ENCODE data around the gene PKD2. TPM values are rescaled to one million over a fixed set of nuclear protein-coding genes. Genes with fewer than 3 reads are reported as not detected.

The PKD2 gene
- total and polyA plus RNA-seq, 2 of the 4 experiments (the other 2 are of a cell fraction): 43.8 to 51.3 TPM

- H2AFZ ChIP-seq (replicated peaks; ENCODE audit: low read length, poor library complexity): no peak overlapping the region
- dilution Hi-C loops (cut with HindIII; ENCODE audit: low sequenced_read_pairs, unreplicated experiment) (no loop called here), in situ Hi-C loops (cut with MboI; ENCODE audit: low sequenced_read_pairs) (no loop called here), intact Hi-C loops (cut with micrococcal nuclease) (loop anchor here (5.0 kb wide), 1 partner anchor 134 kb away; no protein-coding TSS in a partner anchor)
- peaks cover 3% of the 10 kb centered on the region; the same call in 1 of the 2 replicates for H3K27me3 ChIP-seq (ENCODE audit: control insufficient read depth, insufficient read depth, low read length)
- H4K91ac ChIP-seq (ENCODE audit: insufficient read depth, low read depth, low read length): no peak overlapping the region
- H3K36me3 ChIP-seq (ENCODE audit: control insufficient read depth, insufficient read depth, low read length): no peaks in the 10 kb centered on the region
- TF ChIP-seq FOS (IDR thresholded peaks at IDR 0.05; ENCODE audit: low read depth, low read length): no peak
- no peak for TF ChIP-seq ELK1 (IDR thresholded peaks at IDR 0.05; ENCODE audit: borderline replicate concordance, low read depth, low read length)
- no peak for TF ChIP-seq POLR2A (IDR thresholded peaks at IDR 0.05; ENCODE audit: low read depth, low read length)
- no peak for TF ChIP-seq MAZ (IDR thresholded peaks at IDR 0.05; ENCODE audit: borderline replicate concordance, low read depth, low read length)
- no peak for TF ChIP-seq BHLHE40 (IDR thresholded peaks at IDR 0.05; ENCODE audit: low read depth, low read length)
- DNase-seq (no peak), ATAC-seq (ENCODE audit: low read depth) (no peak)
- H2BK120ac ChIP-seq (ENCODE audit: low read depth, low read length): no peak overlapping the region
- H3K56ac ChIP-seq (ENCODE audit: extremely low read depth, insufficient read depth, low read length): no peak overlapping the region
- no peak overlapping the region for H4K5ac ChIP-seq (ENCODE audit: low read depth, low read length)
- H2AK5ac ChIP-seq (ENCODE audit: low read depth, low read length): no peak overlapping the region
- no peak overlapping the region for H3K9ac ChIP-seq (ENCODE audit: low read depth, low read length)
- BruUV-seq (replicated peaks): no TSS peak
- H4K20me1 ChIP-seq (ENCODE audit: insufficient read depth, low read length): no peaks in the 10 kb centered on the region
- H3K4me2 ChIP-seq (ENCODE audit: low read depth, low read length): no peak overlapping the region
- no peak overlapping the region for H3K4ac ChIP-seq (ENCODE audit: low read depth, low read length)
- no peak overlapping the region for H4K8ac ChIP-seq (ENCODE audit: low read depth in 2 of 2, low read length in 2 of 2)
- H3K18ac ChIP-seq (ENCODE audit: low read depth, low read length): no peak overlapping the region
- H3K23ac ChIP-seq (ENCODE audit: low read depth, low read length): no peak overlapping the region
- no peaks in the 10 kb centered on the region for H3K9me3 ChIP-seq (ENCODE audit: control insufficient read depth, insufficient read depth, low read length)
- H2AK9ac ChIP-seq (replicated peaks; ENCODE audit: low read depth, low read length, poor library complexity): no peak overlapping the region
- H2BK15ac ChIP-seq (ENCODE audit: low read depth, low read length): no peak overlapping the region
- H2BK20ac ChIP-seq (ENCODE audit: low read depth, low read length): no peak overlapping the region
- no peak overlapping the region for H3K14ac ChIP-seq (replicated peaks; ENCODE audit: low read depth, low read length)
- no CpG with 5 or more reads among the region's 9 CpGs for WGBS, 2 experiments (ENCODE audit: extremely low coverage in 2 of 2, insufficient read length in 1 of 2)
- ChIA-PET POLR2A (ENCODE audit: unreplicated experiment) (no interaction called here), CTCF (interaction anchor here (0.6 to 1.5 kb wide), 6 partner anchors 9 to 408 kb away, joined by 3 to 6 read pairs (median 4); no protein-coding TSS in a partner anchor)
- H3K4me1 ChIP-seq (ENCODE audit: control insufficient read depth, insufficient read depth, low read length): no peaks in the 10 kb centered on the region
- H3K27ac ChIP-seq (ENCODE audit: insufficient read depth, low read length): no peak overlapping the region
- H3K4me3 ChIP-seq (ENCODE audit: insufficient read depth, low read depth, low read length): no peak overlapping the region
- H2BK5ac ChIP-seq (ENCODE audit: low read depth, low read length, poor library complexity, severe bottlenecking): no peak overlapping the region
- no peaks in the 10 kb centered on the region for H3K79me1 ChIP-seq (ENCODE audit: low read depth in 1 of 2, low read length in 2 of 2)
- H3K9me1 ChIP-seq (ENCODE audit: insufficient read depth, low read length): no peaks in the 10 kb centered on the region
Measured at GRCh38 chr4:87986508-87986907, 20.9 kb upstream of the PKD2 start.

Measured in IMR-90 (cell line).